Trophoblast cell (in vitro differentiated cells and primary cell): ENCODE results near the gene GNAO1.

Experiments used
- DNase-seq, 2 donors: peaks; one replicate each; pipeline ENCODE4 v3.0.0-alpha.2; 2016
- H2AFZ ChIP-seq: 2 replicates; pipeline ENCODE4 v1.6.1; 2013; ENCODE audit warnings: low read length, moderate library complexity, mild to moderate bottlenecking; ENCODE audit not compliant: insufficient read depth, poor library complexity
- H2AK5ac ChIP-seq: 2 replicates; pipeline ENCODE4 v1.6.1; 2013; ENCODE audit warnings: mild to moderate bottlenecking, low read length
- H2BK120ac ChIP-seq: 2 replicates; pipeline ENCODE4 v1.6.1; 2013; ENCODE audit warnings: low read length, mild to moderate bottlenecking, moderate library complexity; ENCODE audit not compliant: insufficient read depth, poor library complexity
- H2BK12ac ChIP-seq: 2 replicates; pipeline ENCODE4 v1.6.1; 2013; ENCODE audit warnings: mild to moderate bottlenecking, low read length, moderate library complexity
- H2BK5ac ChIP-seq: 2 replicates; pipeline ENCODE4 v1.6.1; 2013; ENCODE audit warnings: low read length, low read depth, moderate library complexity, mild to moderate bottlenecking; ENCODE audit not compliant: poor library complexity
- H3K14ac ChIP-seq: 2 replicates; pipeline ENCODE4 v1.6.1; 2013; ENCODE audit warnings: mild to moderate bottlenecking, low read length
- H3K18ac ChIP-seq: 2 replicates; pipeline ENCODE4 v1.6.1; 2013; ENCODE audit warnings: mild to moderate bottlenecking, low read length
- H3K23ac ChIP-seq: 2 replicates; pipeline ENCODE4 v1.6.1; 2013; ENCODE audit warnings: low read length
- H3K27ac ChIP-seq: 2 replicates; pipeline ENCODE4 v1.5.1; 2013; ENCODE audit warnings: low read depth, mild to moderate bottlenecking, inconsistent platforms, low read length, moderate library complexity
- H3K27me3 ChIP-seq: 2 replicates; pipeline ENCODE4 v1.6.1; 2013; ENCODE audit warnings: inconsistent platforms, mild to moderate bottlenecking, low read length, moderate library complexity; ENCODE audit not compliant: insufficient read depth
- H3K36me3 ChIP-seq, 2 experiments: 1 replicate in 1 of 2; 2 replicates in 1 of 2; pipeline ENCODE4 v1.6.1; 2013; ENCODE audit warnings: low read length in 2 of 2, mild to moderate bottlenecking in 2 of 2, moderate library complexity in 1 of 2; ENCODE audit not compliant: insufficient read depth in 2 of 2, control insufficient read depth in 1 of 2
- H3K4ac ChIP-seq: 2 replicates; pipeline ENCODE4 v1.6.1; 2013; ENCODE audit warnings: low read depth, mild to moderate bottlenecking, low read length, moderate library complexity
- H3K4me1 ChIP-seq, 2 experiments: 1 replicate in 1 of 2; 2 replicates in 1 of 2; pipeline ENCODE4 v1.6.1; 2013; ENCODE audit warnings: low read length in 2 of 2, mild to moderate bottlenecking in 2 of 2, moderate library complexity in 1 of 2; ENCODE audit not compliant: insufficient read depth in 2 of 2, control insufficient read depth in 1 of 2
- H3K4me2 ChIP-seq: 2 replicates; pipeline ENCODE4 v1.6.1; 2013; ENCODE audit warnings: inconsistent platforms, mild to moderate bottlenecking, low read length, moderate library complexity
- H3K4me3 ChIP-seq: 2 replicates; pipeline ENCODE4 v1.5.1; 2013; ENCODE audit warnings: mild to moderate bottlenecking, low read depth, low read length, inconsistent platforms
- H3K79me1 ChIP-seq: one replicate; pipeline ENCODE4 v1.6.1; 2013; ENCODE audit warnings: low read length
- H3K79me2 ChIP-seq: 2 replicates; pipeline ENCODE4 v1.6.1; 2013; ENCODE audit warnings: low read length, mild to moderate bottlenecking; ENCODE audit not compliant: control insufficient read depth, insufficient read depth, poor library complexity
- H3K9ac ChIP-seq: 2 replicates; pipeline ENCODE4 v1.6.1; 2013; ENCODE audit warnings: mild to moderate bottlenecking, low read length
- H3K9me3 ChIP-seq: 2 replicates; pipeline ENCODE4 v1.6.1; 2013; ENCODE audit warnings: low read depth, mild to moderate bottlenecking, control low read depth, inconsistent platforms, low read length; ENCODE audit not compliant: insufficient read depth
- H4K12ac ChIP-seq: 2 replicates; pipeline ENCODE4 v1.6.1; 2013; ENCODE audit warnings: low read depth, mild to moderate bottlenecking, low read length, moderate library complexity
- H4K8ac ChIP-seq: 2 replicates; pipeline ENCODE4 v1.6.1; 2013; ENCODE audit warnings: low read depth, mild to moderate bottlenecking, low read length, moderate library complexity
- H4K91ac ChIP-seq: one replicate; pipeline ENCODE4 v1.6.1; 2013; ENCODE audit warnings: low read depth, mild to moderate bottlenecking, low read length, moderate library complexity
- WGBS: extraction: QIAGEN DNeasy Blood & Tissue Kit; methylation state at CpG from one replicate; pipeline ENCODE4 v1.1.7; 2013; ENCODE audit warnings: missing lambda C conversion rate; ENCODE audit not compliant: insufficient read length, insufficient coverage; ENCODE audit errors: extremely low coverage; 5-methylcytosine and 5-hydroxymethylcytosine counted together

The GNAO1 gene

GRCh38 chr16:56281249-56281805, 90.0 kb downstream of the GNAO1 start:
- Histone ChIP-seq H3K27ac (no peak overlapping the region), H3K18ac (no peak overlapping the region), H3K4ac (no peak overlapping the region), H4K91ac (no peak overlapping the region), H2BK12ac (no peak overlapping the region), H3K27me3 (no peaks in the 10 kb centered on the region), H3K36me3 (no peaks in the 10 kb centered on the region), H3K79me1 (no peaks in the 10 kb centered on the region), H2BK120ac (no peak overlapping the region), H3K23ac (no peak overlapping the region), H2BK5ac (no peak overlapping the region), H3K9me3 (no peaks in the 10 kb centered on the region), H3K14ac (no peak overlapping the region), H2AFZ (no peak overlapping the region), H2AK5ac (no peak overlapping the region), H3K4me2 (no peak overlapping the region), H3K9ac (no peak overlapping the region), H3K79me2 (no peaks in the 10 kb centered on the region), H3K4me1 (peaks cover 18 to 22% of the 10 kb centered on the region in 2 experiments), H4K12ac (no peak overlapping the region), H4K8ac (no peak overlapping the region), H3K4me3 (no peak overlapping the region)
- 100% methylated on average over 1 of the region's 2 CpGs for WGBS
- DNase-seq, result peak in 1 of 2 donors; percentile 28

GRCh38 chr16:56282451-56282850, 91.2 kb downstream of the GNAO1 start:
- Histone ChIP-seq H2BK120ac (no peak overlapping the region), H4K91ac (no peak overlapping the region), H4K8ac (no peak overlapping the region), H3K14ac (no peak overlapping the region), H3K4me1 (peaks cover 18 to 22% of the 10 kb centered on the region in 2 experiments), H2AFZ (no peak overlapping the region), H4K12ac (no peak overlapping the region), H3K27ac (no peak overlapping the region), H3K23ac (no peak overlapping the region), H3K36me3 (no peaks in the 10 kb centered on the region), H3K9ac (no peak overlapping the region), H2AK5ac (no peak overlapping the region), H3K79me1 (no peaks in the 10 kb centered on the region), H2BK5ac (no peak overlapping the region), H3K9me3 (no peaks in the 10 kb centered on the region), H3K4me2 (no peak overlapping the region), H3K27me3 (no peaks in the 10 kb centered on the region), H2BK12ac (no peak overlapping the region), H3K4me3 (no peak overlapping the region), H3K4ac (no peak overlapping the region), H3K79me2 (no peaks in the 10 kb centered on the region), H3K18ac (no peak overlapping the region)
- WGBS, result no CpG with 5 or more reads among the region's 3 CpGs
- no peak for DNase-seq

GRCh38 chr16:56284521-56284920, 93.2 kb downstream of the GNAO1 start:
- peak in 1 of 2 donors; percentile 12 for DNase-seq
- H3K23ac ChIP-seq, result no peak overlapping the region
- no peak overlapping the region for H2BK12ac ChIP-seq
- no peak overlapping the region for H4K12ac ChIP-seq
- H2BK120ac ChIP-seq, result no peak overlapping the region
- H3K4me3 ChIP-seq, result no peak overlapping the region
- no peaks in the 10 kb centered on the region for H3K27me3 ChIP-seq
- no peak overlapping the region for H3K4ac ChIP-seq
- no peak overlapping the region for H3K4me2 ChIP-seq
- no peaks in the 10 kb centered on the region for H3K79me1 ChIP-seq
- no peaks in the 10 kb centered on the region for H3K36me3 ChIP-seq
- WGBS, result no CpG with 5 or more reads among the region's 2 CpGs
- H3K18ac ChIP-seq, result no peak overlapping the region
- H3K79me2 ChIP-seq, result no peaks in the 10 kb centered on the region
- H3K4me1 ChIP-seq, result peaks cover 15% of the 10 kb centered on the region in 2 experiments
- no peak overlapping the region for H3K9ac ChIP-seq
- no peak overlapping the region for H4K91ac ChIP-seq
- H4K8ac ChIP-seq, result no peak overlapping the region
- no peak overlapping the region for H3K27ac ChIP-seq
- no peak overlapping the region for H2AK5ac ChIP-seq
- H2BK5ac ChIP-seq, result no peak overlapping the region
- no peak overlapping the region for H3K14ac ChIP-seq
- H2AFZ ChIP-seq, result no peak overlapping the region
- H3K9me3 ChIP-seq, result peaks cover 2% of the 10 kb centered on the region

DNA sequence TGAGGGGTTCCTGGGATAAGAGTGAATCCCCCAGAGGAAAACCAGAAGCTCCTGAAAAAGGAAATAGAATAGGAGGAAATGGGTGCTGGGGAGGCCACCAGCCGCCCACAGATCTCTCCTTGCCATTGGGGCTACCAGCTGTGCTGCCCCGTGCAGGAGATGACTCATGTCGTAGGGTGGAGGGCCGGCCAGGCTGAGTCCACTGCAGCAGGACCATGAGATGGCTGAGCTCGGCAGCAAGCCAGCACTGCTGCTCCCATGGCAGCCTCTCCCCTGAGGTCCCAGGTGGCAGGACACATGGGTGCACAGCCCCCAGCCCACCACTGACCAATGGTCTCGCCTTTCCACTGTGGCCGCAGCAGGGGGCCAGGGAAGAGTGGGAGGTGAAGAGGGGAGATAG, 95.5 kb downstream of the GNAO1 start:
- no peak overlapping the region for H2BK12ac ChIP-seq
- DNase-seq, result no peak
- H3K9ac ChIP-seq, result no peak overlapping the region
- H3K14ac ChIP-seq, result no peak overlapping the region
- WGBS, result no CpG with 5 or more reads among the region's 7 CpGs
- H2AK5ac ChIP-seq, result no peak overlapping the region
- H2BK120ac ChIP-seq, result no peak overlapping the region
- H4K91ac ChIP-seq, result no peak overlapping the region
- H2BK5ac ChIP-seq, result no peak overlapping the region
- H3K27me3 ChIP-seq, result no peaks in the 10 kb centered on the region
- peaks cover 19 to 21% of the 10 kb centered on the region in 2 experiments for H3K4me1 ChIP-seq
- H3K4ac ChIP-seq, result no peak overlapping the region
- H3K9me3 ChIP-seq, result peaks cover 2% of the 10 kb centered on the region
- H3K79me2 ChIP-seq, result no peaks in the 10 kb centered on the region
- H4K12ac ChIP-seq, result no peak overlapping the region
- H3K79me1 ChIP-seq, result no peaks in the 10 kb centered on the region
- H3K18ac ChIP-seq, result no peak overlapping the region
- no peak overlapping the region for H4K8ac ChIP-seq
- no peak overlapping the region for H3K23ac ChIP-seq
- H3K4me3 ChIP-seq, result no peak overlapping the region
- H3K36me3 ChIP-seq, result no peaks in the 10 kb centered on the region
- no peak overlapping the region for H2AFZ ChIP-seq
- no peak overlapping the region for H3K4me2 ChIP-seq
- no peak overlapping the region for H3K27ac ChIP-seq
